Ishikawa (cell line): ENCODE data around the gene PROX2.

Source experiments
- CEBPB ChIP-seq: IDR thresholded peaks from 2 replicates; pipeline ENCODE4 v1.6.1; 2012
- CREB1 ChIP-seq: IDR thresholded peaks from 2 replicates; pipeline ENCODE4 v1.6.1; 2012; ENCODE audit warnings: low read depth
- EGR1 ChIP-seq: IDR thresholded peaks from 2 replicates; pipeline ENCODE4 v1.6.1; 2012
- EP300 ChIP-seq: IDR thresholded peaks from 2 replicates; pipeline ENCODE4 v1.6.1; 2012; ENCODE audit warnings: borderline replicate concordance
- FOXM1 ChIP-seq: IDR thresholded peaks from 2 replicates; pipeline ENCODE4 v1.6.1; 2012; ENCODE audit warnings: low read depth, borderline replicate concordance
- MAX ChIP-seq: IDR thresholded peaks from 2 replicates; pipeline ENCODE4 v1.6.1; 2012
- NFIC ChIP-seq: IDR thresholded peaks from 2 replicates; pipeline ENCODE4 v1.6.1; 2012
- RAD21 ChIP-seq: IDR thresholded peaks from 2 replicates; pipeline ENCODE4 v1.6.1; 2012; ENCODE audit warnings: low read depth
- REST ChIP-seq: IDR thresholded peaks from 2 replicates; pipeline ENCODE4 v1.6.1; 2012; ENCODE audit warnings: low read depth, mild to moderate bottlenecking
- TAF1 ChIP-seq: IDR thresholded peaks from 2 replicates; pipeline ENCODE4 v1.6.1; 2012; ENCODE audit warnings: low read depth, mild to moderate bottlenecking
- TCF12 ChIP-seq: IDR thresholded peaks from 2 replicates; pipeline ENCODE4 v1.6.1; 2012; ENCODE audit warnings: low read depth
- TEAD4 ChIP-seq: IDR thresholded peaks from 2 replicates; pipeline ENCODE4 v1.6.1; 2012
- USF1 ChIP-seq: IDR thresholded peaks from 2 replicates; pipeline ENCODE4 v1.6.1; 2012
- YY1 ChIP-seq: IDR thresholded peaks from 2 replicates; pipeline ENCODE4 v1.6.1; 2012; ENCODE audit warnings: low read depth
- ZBTB7A ChIP-seq: IDR thresholded peaks from 2 replicates; pipeline ENCODE4 v1.6.1; 2012; ENCODE audit warnings: low read depth

PROX2 gene

GRCh38 chr14:74841230-74842207 is 34.4 kb downstream of the PROX2 start:
- TF ChIP-seq TEAD4 (no peak), TCF12 (no peak), USF1 (no peak), FOXM1 (no peak), CREB1 (no peak), EGR1 (no peak), MAX (no peak), EP300 (no peak), TAF1 (no peak), YY1 (no peak), ZBTB7A (no peak), REST (no peak)

- TF ChIP-seq RAD21 (no peak), ZBTB7A (no peak), TAF1 (no peak), TEAD4 (no peak), CREB1 (no peak), MAX (no peak), CEBPB (no peak), TCF12 (no peak), REST (no peak), NFIC (no peak), EGR1 (no peak), YY1 (no peak), EP300 (no peak), USF1 (no peak), FOXM1 (no peak)
Measured at GRCh38 chr14:74840603-74841030, 35.3 kb downstream of the PROX2 start.

GRCh38 chr14:74838166-74838565 is 37.8 kb downstream of the PROX2 start:
- TF ChIP-seq RAD21 (no peak), ZBTB7A (no peak), TAF1 (no peak), REST (no peak), TCF12 (no peak), USF1 (no peak), CREB1 (no peak), EGR1 (no peak), TEAD4 (no peak), NFIC (no peak), FOXM1 (no peak), CEBPB (no peak)
